Tibial nerve (tissue), 4 donors: Measurements from ENCODE around the gene CDS1.

Experiments
- EP300 ChIP-seq, 2 donors: sonication (generic); formaldehyde crosslinking; IDR thresholded peaks; one replicate each; pipeline ENCODE4 v1.6.1; 2017; ENCODE audit warnings: antibody characterized with exemption in 2 of 2, mild to moderate bottlenecking in 1 of 2
- TF ChIP-seq, protein P1 (sequence below), 5 experiments: fragments of 200-600 bp in 3 of 5; fragments of 450-650 bp in 2 of 5; sonication (generic) in 3 of 5; IDR thresholded peaks; one replicate each; pipeline ENCODE4 v1.5.1; 2016 to 2019; ENCODE audit warnings: antibody characterized with exemption in 5 of 5, mild to moderate bottlenecking in 3 of 5, moderate library complexity in 2 of 5

DNA sequence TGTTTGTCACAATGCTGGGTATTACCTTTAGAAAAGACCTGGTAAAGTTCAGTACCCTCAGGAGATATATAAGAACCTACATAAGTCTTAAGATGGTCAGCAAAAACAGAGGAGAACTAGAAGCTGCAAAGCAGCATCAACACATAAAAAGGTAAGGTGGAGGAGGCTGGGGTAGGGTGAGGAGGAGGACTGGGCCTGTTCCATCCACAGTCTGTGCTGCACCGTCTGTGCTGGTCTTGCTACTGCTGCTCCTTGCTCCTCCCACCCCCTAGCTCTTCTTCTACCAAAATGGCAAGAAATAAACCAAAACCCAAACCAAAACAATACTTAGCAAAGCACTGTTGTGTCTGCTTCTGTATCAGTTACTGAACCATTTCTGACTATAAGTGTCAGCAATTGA is 102.2 kb downstream of the CDS1 start:
- TF ChIP-seq EP300 (IDR thresholded peaks at IDR 0.05): no peak
- TF ChIP-seq, protein P1, sequence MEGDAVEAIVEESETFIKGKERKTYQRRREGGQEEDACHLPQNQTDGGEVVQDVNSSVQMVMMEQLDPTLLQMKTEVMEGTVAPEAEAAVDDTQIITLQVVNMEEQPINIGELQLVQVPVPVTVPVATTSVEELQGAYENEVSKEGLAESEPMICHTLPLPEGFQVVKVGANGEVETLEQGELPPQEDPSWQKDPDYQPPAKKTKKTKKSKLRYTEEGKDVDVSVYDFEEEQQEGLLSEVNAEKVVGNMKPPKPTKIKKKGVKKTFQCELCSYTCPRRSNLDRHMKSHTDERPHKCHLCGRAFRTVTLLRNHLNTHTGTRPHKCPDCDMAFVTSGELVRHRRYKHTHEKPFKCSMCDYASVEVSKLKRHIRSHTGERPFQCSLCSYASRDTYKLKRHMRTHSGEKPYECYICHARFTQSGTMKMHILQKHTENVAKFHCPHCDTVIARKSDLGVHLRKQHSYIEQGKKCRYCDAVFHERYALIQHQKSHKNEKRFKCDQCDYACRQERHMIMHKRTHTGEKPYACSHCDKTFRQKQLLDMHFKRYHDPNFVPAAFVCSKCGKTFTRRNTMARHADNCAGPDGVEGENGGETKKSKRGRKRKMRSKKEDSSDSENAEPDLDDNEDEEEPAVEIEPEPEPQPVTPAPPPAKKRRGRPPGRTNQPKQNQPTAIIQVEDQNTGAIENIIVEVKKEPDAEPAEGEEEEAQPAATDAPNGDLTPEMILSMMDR (IDR thresholded peaks at IDR 0.05): no peak
